GM19324 (cell line): ENCODE results near the gene SPTSSB.

ENCODE experiments used
- ATAC-seq: cut with Tn5 transposase; IDR thresholded peaks from one replicate; pipeline ENCODE4 v1.9.1; 2021; ENCODE audit warnings: mild to moderate bottlenecking, moderate library complexity; ENCODE audit not compliant: unreplicated experiment, low FRiP score

Gene SPTSSB

GRCh38 chr3:161393310-161393709, 22.0 kb upstream of the SPTSSB start:
- ATAC-seq = no peak

DNA sequence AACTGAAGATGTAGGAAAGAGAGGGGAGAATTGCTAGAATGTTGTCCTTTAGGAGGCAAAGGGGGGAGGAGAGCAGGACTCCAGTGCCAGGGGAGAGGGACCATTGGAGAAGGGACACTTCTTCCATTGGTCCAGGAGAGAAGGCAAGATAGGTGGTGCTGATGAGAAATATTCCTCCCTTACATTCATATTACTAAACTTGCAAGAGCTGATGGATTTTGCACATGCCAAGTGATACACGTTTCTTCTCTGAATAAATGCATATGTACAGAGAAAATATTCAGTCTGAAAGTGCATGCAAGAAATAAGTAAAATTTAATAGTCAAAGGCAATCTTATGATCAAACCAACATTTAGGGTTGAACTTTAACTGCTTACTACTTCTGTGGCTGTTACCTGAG, 21.5 kb upstream of the SPTSSB start:
- no peak for ATAC-seq

DNA sequence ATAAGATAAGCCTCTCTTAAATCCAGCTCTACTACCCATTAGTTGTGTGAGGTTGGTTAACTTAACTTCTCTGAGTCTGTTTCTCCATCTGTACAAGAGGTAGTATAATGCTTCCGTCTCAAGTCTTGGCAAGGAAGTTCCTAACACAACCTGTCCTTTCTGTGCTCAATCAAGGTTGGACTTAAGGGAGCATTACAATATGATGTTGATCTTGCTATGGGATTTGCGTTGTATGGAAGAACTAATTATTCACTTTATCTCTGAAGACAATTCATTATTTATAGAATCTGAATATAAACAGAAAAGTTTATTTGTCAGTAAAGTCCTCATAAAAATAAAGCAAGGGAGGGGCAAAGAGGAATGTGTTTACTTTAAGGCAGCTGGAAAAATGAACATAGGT, 18.9 kb upstream of the SPTSSB start:
- ATAC-seq = no peak

GRCh38 chr3:161389445-161390035, 18.2 kb upstream of the SPTSSB start:
- ATAC-seq = no peak

GRCh38 chr3:161388855-161389254, 17.5 kb upstream of the SPTSSB start:
- ATAC-seq = no peak

GRCh38 chr3:161386991-161387770, 15.9 kb upstream of the SPTSSB start:
- no peak for ATAC-seq

DNA sequence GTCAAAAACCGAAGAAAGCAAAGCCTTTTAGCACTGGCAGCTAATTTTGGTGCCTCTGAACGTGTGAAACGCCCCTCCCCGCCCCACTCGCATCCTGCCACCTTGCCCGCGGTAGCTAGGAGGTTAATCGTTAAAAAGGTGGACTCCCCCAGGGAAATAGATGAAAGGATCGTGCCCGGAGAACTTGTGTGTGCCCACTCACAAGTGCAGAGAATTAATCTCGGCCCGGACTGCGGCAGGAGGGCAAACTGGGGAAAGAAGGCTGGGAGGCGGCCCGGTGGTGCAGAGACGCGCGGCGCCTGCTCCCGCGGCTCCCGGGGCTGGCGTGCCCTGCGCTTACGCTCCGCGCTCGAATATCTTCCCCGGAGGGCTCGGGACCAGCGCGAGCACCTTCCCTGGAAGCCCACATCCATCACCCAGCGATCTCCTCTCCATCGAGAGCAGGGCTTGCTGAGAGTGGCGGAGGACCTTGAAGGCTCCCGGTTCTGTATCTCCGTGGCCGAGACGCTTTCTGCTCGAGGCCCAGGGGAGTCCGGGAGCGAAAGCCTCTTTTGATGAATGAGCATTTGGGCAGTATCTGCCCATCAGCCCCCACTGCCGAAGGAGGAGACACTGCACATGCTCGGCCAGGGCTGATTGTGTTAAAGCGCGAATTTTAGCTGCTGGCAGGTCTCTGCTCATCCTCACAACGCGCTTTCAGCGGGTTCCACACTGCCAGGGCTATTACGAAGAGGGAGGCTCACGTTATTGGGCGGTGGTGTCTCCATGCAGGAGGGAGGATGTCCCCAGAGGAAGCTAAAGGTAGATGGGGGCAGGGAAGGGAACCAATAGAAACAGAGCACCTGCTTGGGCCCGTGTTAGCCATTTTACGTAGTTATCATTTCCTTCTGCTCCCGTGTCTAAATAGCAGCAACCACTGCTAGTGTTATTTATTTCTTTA, 1.3 kb upstream of the SPTSSB start:
- peak; percentile 46 for ATAC-seq

GRCh38 chr3:161369531-161369930, 1.8 kb downstream of the SPTSSB start:
- no peak for ATAC-seq

- ATAC-seq = no peak
Observed at GRCh38 chr3:161366094-161366493, 5.2 kb downstream of the SPTSSB start.

DNA sequence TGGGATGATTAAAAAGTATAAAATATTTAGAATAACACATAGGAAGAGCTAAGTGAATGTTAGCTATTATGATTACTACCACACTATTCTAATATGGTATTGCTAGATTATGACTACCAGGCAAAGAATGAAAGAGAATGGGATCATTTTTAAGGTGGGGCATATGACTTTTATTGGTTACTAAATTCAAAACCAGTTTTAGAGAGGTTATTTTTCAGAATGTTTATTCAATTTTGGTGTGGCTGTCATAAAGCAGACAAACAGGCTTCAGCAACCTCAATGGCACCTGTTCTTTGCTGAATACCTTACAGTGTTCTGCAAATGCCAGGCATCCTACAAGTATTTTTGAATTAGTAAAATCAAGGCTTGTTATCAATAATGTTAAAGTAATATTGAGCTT, 12.8 kb downstream of the SPTSSB start:
- no peak for ATAC-seq

- ATAC-seq = no peak
Observed at GRCh38 chr3:161356287-161356686, 15.0 kb downstream of the SPTSSB start.

DNA sequence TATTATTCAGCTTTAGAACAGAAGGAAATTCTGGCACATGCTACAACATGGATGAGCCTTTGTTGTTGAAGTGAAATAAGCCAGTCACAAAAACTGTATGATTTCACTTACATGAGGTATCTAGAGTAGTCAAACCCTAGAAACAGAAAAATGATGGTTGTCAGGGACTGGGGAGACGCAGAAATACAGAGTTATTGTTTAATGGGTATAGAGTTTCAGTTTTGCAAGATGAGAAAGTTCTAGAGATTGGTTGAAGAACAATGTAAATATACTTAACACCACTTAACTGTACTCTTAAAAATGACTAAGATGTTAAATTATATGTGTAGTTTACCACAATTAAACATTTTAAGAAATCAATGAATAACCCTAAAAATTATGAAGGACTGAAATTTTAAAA, 15.8 kb downstream of the SPTSSB start:
- no peak for ATAC-seq

- ATAC-seq = no peak
Observed at GRCh38 chr3:161354554-161354953, 16.8 kb downstream of the SPTSSB start.

- ATAC-seq = no peak
Observed at GRCh38 chr3:161351330-161351729, 20.0 kb downstream of the SPTSSB start.

DNA sequence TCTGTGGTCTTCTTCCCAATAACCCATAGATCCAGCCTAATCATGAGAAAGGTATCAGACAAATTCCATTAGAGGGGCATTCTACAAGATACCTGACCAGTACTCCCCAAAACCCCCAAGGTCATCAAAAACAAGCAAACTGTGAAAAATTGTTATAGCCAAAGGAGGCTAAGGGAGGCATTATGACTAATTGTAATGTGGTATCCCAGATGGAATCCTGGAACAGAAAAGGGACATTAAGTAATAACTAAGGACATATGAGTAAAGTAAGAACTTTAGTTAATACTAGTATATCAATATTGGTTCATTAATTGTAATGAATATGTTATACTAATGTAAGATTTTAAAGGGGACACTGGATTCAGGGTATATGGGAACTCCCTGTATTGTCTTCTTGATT, 20.4 kb downstream of the SPTSSB start:
- ATAC-seq = no peak

DNA sequence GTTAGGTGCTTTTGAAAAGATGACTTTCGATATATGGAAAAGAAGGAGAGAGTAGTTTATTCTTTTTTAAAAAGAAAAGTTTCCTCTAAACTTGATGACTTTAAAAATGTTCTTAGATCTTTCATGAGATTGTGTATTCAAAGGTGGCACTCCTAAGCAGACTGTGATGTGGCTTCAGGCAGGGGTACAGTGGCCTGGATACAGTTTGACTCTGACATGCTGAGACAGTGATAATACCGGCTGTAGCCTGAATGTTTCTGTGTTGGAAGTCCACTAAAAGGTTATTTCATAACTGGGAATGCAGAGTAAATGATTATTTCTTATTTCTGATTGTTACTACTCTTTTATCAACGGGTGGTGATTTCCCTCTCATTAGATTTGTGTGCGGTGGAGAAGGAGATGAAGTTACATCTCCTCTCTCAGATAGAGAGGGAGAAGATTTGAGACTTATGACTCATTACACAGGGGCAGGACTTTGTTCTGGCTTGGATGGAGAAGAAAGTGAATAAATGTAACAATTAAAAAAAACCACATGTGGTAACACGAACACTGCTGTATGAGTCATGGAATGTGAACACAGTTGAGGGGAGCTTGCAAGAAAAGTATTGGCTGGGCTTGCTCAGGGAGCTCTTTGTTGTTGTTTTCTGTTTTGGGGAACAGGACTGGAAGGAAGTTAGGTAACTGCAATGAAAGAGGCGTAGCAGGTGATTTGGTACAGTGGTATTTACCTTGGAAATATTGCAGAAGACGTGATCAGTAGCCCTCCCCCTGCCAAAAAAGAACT, 21.6 kb downstream of the SPTSSB start:
- no peak for ATAC-seq

DNA sequence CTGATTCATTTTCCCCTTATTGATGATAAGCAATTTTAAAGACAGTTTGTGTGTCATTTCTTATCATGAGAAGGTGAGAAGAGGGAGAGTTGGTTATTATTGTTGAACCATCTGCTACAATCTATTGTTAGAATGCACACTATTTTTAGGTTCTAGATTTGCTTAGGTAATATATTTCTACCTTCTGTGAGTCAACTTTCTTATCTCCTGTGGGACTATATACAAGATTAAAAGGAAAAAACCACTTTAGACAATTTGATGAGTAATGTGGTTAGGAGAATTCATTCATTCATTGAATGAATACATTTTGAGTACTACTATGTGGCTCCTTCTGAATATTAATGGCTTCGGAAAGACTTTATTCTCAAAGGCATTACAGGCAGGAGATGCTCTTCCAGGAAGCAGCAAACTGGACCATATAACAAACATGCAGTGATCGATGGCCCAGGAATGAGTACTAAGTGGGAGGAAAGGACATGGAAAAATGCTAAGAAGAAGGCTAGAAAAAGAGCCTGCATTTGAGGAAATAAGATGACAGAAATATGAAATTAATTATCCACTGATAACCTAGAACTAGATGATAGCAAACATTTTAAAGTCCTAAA, 22.4 kb downstream of the SPTSSB start:
- no peak for ATAC-seq

- no peak for ATAC-seq
Observed at GRCh38 chr3:161347726-161348125, 23.6 kb downstream of the SPTSSB start.

DNA sequence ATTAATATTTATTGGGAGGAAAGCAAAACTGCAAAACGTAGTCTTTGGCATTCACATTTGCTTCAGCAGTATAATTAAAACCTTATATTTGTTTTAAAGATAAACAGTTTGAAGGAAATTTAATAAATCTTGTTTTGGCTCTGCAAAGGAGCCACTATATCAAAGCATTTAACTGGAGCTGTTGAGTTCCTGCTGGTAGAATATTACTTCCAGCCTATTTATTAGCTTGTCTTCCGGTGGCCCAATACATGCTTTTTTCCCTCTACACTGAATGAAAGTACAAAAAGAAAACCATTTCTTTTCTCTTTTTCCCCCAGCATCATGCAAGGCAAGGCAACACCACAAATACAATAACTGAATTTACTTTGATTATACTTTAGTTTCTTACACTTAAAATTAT, 26.3 kb downstream of the SPTSSB start:
- no peak for ATAC-seq

GRCh38 chr3:161343986-161344385, 27.3 kb downstream of the SPTSSB start:
- no peak for ATAC-seq
